Suppressor macrophage (primary cell): ENCODE results near the gene MUC5AC.
A peak's percentile ranks its signal among the peaks of the same experiment; 100 is the strongest.
"Not testable (repeated sequence)": the region's sequence is repeated elsewhere in the genome, so short reads cannot be mapped to it uniquely, and the experiment has no call there.

Experiments used
- DNase-seq, 4 experiments: peaks; one replicate each; pipeline ENCODE4 v3.0.0-alpha.2; 2020 to 2022

The MUC5AC gene

DNA sequence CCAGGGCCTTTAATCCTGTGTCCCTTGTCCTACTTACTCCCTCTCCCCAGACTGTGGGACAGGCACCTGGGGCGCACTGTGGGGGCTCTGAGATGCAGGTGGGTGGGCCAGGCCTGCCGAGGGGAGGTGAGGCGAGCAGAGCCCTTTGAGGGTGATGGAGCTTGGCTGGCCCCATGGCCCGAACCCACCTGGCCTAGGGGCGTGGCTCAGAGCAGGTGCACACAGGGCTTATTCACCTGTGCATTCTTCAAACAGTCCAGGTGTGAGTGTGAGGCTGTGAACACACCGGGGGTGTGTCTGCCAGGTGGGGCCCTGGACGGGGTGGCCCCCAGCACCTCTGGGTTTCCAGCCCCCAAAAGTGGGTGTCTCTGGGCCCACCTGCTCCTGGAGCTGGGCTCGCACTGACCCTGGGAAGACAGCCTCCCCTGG is 9.0 kb upstream of the MUC5AC start:
- DNase-seq: no peak

- DNase-seq: no peak
Observed at GRCh38 chr11:1149545-1149944, 8.2 kb upstream of the MUC5AC start.

DNA sequence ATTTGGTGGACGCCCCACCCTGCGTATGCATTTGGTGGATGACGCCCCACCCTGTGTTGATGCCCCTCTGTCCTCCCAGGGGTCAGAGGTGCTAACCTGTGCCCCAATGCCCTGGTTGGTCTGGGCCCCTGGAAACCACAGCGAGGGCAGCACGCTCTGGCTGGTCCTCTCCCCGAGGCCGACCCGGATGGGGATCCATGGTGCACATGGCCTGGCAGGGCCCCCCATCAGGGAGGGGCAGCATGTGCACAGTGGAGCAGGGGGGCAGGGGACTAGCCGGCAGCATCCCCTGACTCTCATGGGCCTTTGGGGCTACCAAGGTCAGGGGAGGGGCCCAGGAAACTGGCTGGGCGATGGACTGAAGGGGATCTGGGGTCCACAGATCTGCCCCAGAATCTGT is 7.6 kb upstream of the MUC5AC start:
- DNase-seq: no peak

- DNase-seq: peak in 2 of 4 experiments; percentile 13 to 18
Observed at GRCh38 chr11:1150769-1151365, 6.9 kb upstream of the MUC5AC start.

GRCh38 chr11:1151366-1152315 is 6.1 kb upstream of the MUC5AC start:
- peak in 1 of 4 experiments; percentile 3 for DNase-seq

DNA sequence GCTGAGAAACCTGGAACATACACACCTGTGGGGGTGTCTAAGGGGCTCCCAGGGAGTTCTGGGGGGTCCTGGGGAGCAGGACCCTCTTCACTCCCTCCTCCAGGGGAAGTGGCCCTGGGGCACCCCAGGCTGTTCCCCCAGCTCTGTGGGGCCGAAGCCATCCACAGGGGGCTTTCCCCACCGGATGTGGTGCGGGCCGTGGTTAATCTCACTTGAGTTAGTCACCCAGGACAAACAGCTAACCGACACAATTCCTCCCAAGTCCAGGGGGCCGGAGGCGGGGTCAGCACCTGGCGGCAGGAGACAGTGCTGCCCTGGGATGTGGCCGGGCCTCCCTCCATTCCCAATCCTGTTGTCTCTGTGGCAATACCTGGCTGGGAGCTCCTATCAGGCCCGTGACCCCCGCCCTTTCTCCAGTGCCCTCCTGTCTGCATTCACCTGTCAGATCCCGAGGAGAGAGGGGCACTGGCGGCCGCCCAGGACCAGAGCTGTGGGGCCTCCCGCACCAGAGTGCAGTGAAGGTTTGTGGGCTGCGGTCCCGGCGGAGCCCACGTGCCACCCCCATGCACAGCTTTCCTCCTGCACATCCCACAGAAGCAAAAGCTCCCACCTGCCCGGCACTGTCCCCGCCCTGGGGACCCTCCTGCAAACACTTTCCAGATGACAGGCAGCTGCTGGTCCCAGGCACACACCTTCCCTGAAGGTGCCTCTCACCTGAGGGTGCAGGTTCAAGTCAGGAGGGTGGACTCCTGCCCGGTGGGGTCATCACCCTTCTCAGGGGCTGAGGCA is 5.2 kb upstream of the MUC5AC start:
- DNase-seq: peak in 2 of 4 experiments; percentile 11

- no peak for DNase-seq
Observed at GRCh38 chr11:1153105-1153950, 4.4 kb upstream of the MUC5AC start.

DNA sequence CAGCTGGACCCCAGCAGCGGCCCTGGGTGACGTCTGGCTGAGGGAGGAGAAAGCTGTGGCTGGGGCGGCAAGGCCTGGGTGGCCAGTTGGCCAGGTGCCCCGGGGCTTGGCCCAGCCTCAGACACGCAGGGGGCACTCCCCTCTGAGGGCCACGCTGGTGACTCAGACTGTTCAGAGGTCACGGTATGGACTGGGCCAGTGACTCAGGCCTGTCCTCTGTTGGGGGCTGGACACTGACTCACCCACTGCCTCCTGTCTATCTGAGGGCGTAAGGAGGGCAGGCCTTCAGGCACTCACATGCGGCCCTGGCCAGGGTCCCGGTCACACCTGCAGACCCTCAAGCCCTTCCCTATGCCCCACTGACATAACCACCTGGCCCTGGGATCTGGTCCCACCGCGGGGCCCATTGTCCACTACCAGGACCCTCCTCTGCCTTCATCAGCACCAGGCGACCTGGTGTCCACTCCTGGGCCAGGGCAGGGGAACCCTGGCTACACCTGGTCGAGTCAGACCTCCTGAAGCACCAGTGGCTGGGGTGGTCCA is 3.7 kb upstream of the MUC5AC start:
- DNase-seq: peak; percentile 30 to 69 (median 57)

DNA sequence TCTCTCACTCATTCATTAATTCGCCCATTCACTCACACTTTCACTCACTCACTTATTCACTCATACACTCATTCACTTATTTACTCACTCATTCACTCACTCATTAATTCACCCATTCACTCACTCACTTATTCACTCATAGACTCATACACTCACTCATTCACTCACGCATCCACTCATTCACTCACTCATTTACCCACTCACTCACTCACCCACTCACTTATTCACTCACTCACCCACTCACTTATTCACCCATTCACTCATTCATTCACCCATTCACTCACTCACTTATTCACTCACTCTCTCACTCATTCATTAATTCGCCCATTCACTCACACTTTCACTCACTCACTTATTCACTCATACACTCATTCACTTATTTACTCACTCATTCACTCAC is 3.1 kb upstream of the MUC5AC start:
- DNase-seq: not testable (repeated sequence)

DNA sequence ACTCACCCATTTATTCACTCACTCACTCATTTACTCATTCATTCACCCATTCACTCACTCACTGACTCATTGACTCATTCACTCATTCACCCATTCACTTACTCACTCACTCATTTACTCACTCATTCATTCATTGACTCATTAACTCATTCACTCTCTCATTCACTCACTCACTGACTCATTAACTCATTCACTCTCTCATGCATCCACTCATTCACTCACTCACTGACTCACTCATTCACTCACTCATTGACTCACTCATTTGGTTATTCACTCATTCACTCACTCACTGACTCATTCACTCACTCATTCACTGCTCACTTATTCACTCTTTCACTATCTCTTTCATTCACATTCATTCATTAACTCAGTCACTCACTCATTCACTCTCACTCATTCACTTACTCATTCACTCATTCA is 2.5 kb upstream of the MUC5AC start:
- no peak for DNase-seq

GRCh38 chr11:1156506-1157340 is 1.0 kb upstream of the MUC5AC start:
- no peak for DNase-seq

- DNase-seq: no peak
Observed at GRCh38 chr11:1157341-1157644, 460 bp upstream of the MUC5AC start.

GRCh38 chr11:1158681-1159487 is 1.1 kb downstream of the MUC5AC start:
- no peak for DNase-seq

DNA sequence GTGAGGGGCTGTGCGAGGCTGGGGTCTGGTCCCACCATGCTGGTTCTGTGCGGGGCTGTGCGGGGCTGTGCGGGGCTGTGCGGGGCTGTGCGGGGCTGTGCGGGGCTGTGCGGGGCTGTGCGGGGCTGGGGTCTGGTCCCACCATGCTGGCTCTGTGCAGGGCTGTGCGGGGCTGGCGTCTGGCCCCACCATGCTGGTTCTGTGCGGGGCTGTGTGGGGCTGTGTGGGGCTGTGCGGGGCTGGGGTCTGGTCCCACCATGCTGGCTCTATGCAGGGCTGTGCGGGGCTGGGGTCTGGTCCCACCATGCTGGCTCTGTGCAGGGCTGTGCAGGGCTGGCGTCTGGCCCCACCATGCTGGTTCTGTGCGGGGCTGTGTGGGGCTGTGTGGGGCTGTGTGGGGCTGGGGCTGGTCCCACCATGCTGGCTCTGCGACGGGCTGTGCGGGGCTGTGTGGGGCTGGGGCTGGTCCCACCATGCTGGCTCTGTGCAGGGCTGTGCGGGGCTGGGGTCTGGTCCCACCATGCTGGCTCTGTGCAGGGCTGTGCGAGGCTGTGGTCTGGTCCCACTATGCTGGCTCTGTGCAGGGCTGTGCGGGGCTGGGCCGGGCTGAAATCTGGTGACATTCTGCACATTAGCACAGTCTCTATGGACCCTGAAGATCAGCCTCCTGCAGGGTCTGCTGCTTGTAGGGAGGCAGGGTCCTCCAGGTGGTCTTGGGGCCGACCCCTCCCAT is 1.9 kb downstream of the MUC5AC start:
- DNase-seq: not testable (repeated sequence)

DNA sequence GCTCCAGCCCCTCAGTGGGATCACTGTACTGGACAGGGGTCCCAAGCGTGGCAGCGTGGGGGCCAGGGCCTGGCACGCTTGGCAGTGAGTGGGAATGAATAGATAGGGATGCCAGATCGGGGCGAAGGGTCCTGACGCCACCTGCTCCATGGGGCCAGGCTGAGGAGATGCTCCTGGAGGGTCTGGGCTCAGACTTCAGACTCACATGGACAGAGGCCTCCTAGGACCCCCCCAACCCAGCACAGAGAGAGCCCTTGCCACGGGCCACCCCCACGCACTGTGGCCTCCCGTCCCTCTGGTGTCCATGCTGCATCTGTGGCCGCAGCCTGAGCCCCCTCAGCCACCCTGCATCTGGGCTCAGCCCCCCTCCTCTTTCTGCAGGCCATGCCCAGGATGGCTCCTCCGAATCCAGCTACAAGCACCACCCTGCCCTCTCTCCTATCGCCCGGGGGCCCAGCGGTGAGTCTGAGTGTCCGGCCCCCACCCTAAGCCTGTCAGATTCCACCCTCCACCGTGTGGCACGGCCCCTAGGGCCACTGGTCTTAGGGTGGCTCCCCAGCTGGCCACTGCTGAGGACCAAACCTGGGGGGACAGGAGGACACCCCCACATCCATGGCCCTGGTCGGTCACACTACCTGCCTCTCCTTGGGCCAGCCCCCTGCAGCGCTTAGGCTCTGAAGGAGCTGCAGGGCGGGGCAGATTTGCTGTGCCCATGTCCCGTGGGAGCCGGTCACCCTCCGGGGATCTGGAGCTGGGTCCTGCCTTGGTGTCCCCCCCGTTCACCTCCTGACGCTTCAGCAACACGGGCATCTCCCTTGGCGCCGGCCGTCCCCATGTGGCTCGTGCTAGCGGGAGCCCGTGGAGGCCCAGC is 2.7 kb downstream of the MUC5AC start:
- DNase-seq: no peak

- no peak for DNase-seq
Observed at GRCh38 chr11:1161410-1162137, 3.8 kb downstream of the MUC5AC start.

DNA sequence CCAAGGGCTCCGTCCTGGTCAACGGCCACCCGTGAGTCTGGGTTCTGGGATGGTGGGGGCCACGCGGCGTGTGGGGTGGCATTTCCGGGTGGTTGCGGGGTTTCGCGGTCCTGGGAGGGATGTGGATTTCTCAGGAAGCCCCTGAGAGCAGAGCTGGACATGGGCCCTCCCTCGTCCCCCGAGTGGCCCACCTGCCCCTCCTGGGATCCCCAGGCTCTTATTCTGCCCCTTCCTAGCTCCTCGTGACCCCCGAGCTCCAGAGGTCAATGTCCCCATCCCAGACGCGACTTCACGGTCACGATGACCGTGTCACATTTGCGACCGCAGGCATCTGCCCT is 4.4 kb downstream of the MUC5AC start:
- DNase-seq: no peak
